HepG2 (cell line): ENCODE measurements around the gene AURKA. TPM values are rescaled to one million over a fixed set of nuclear protein-coding genes. Genes with fewer than 3 reads are reported as not detected.
A peak's percentile ranks its signal among the peaks of the same experiment; 100 is the strongest.

Source experiments
- ARHGAP35 ChIP-seq: sonication (generic); formaldehyde crosslinking; IDR thresholded peaks from 2 replicates; pipeline ENCODE4 v1.9.0; 2022; ENCODE audit warnings: mild to moderate bottlenecking, inconsistent platforms, moderate library complexity, missing genetic modification reagents, borderline replicate concordance
- ARNTL ChIP-seq: sonication (generic); formaldehyde crosslinking; IDR thresholded peaks from 2 replicates; pipeline ENCODE4 v1.4.0; 2020; ENCODE audit warnings: mild to moderate bottlenecking, missing genetic modification reagents
- DNMT3B ChIP-seq: conservative IDR thresholded peaks from 2 replicates; pipeline ENCODE4 v1.6.1; 2016; ENCODE audit warnings: missing biosample characterization, control low read depth
- HDAC1 ChIP-seq: sonication (generic); formaldehyde crosslinking; IDR thresholded peaks from 2 replicates; pipeline ENCODE4 v1.5.1; 2020; ENCODE audit warnings: mild to moderate bottlenecking, missing genetic modification reagents
- HES4 ChIP-seq: sonication (generic); formaldehyde crosslinking; IDR thresholded peaks from 2 replicates; pipeline ENCODE4 v1.9.0; 2021; ENCODE audit warnings: mild to moderate bottlenecking, missing genetic modification reagents, borderline replicate concordance
- NBN ChIP-seq: fragments of 450-650 bp; conservative IDR thresholded peaks from 2 replicates; pipeline ENCODE4 v1.6.1; 2017
- NR2F6 ChIP-seq, 2 experiments: IDR thresholded peaks; 2 replicates each; pipeline ENCODE4 v1.6.1; 2016; ENCODE audit warnings: antibody characterized with exemption in 1 of 2, mild to moderate bottlenecking in 1 of 2
- PREB ChIP-seq: sonication (generic); formaldehyde crosslinking; IDR thresholded peaks from 2 replicates; pipeline ENCODE4 v1.4.0; 2020; ENCODE audit warnings: missing genetic modification reagents
- ZGPAT ChIP-seq: IDR thresholded peaks from 2 replicates; pipeline ENCODE4 v1.6.1; 2016; ENCODE audit warnings: mild to moderate bottlenecking
- ZNF335 ChIP-seq: sonication (generic); formaldehyde crosslinking; IDR thresholded peaks from 2 replicates; pipeline ENCODE4 v1.4.0; 2020; ENCODE audit warnings: missing genetic modification reagents
- ZNF703 ChIP-seq: sonication (generic); formaldehyde crosslinking; IDR thresholded peaks from 2 replicates; pipeline ENCODE4 v1.5.1; 2020; ENCODE audit warnings: missing genetic modification reagents, mild to moderate bottlenecking, moderate library complexity, borderline replicate concordance
- ZNF740 ChIP-seq: sonication (generic); formaldehyde crosslinking; IDR thresholded peaks from 2 replicates; pipeline ENCODE4 v1.4.0; 2020; ENCODE audit warnings: missing genetic modification reagents
- ZSCAN29 ChIP-seq: sonication (generic); formaldehyde crosslinking; conservative IDR thresholded peaks from 2 replicates; pipeline ENCODE4 v1.4.0; 2020; ENCODE audit warnings: mild to moderate bottlenecking, missing genetic modification reagents
- polyA plus RNA-seq, 8 experiments: library from polyadenylated mRNA; depleted of rRNA in 3 of 8; stranded (reverse) in 7 of 8; unstranded in 1 of 8; fragments of >200 nt; fragmentation: Illumina TruSeq in 4 of 8; extraction: Trizol in 4 of 8; gene quantifications; 2 replicates each; pipeline versions ENCODE4 v1.2.1 to v1.2.3, GENCODE V29; 2011 to 2016; ENCODE audit warnings: low read depth in 4 of 8, missing spikeins in 1 of 8, mixed read lengths in 1 of 8; ENCODE audit not compliant: insufficient read depth in 1 of 8
- total RNA-seq, 5 experiments: library from RNA; depleted of rRNA; stranded (reverse); fragments of >200 nt; fragmentation: Illumina TruSeq; extraction: Trizol; gene quantifications; 2 replicates each; pipeline ENCODE4 v1.2.3, GENCODE V29; 2016; ENCODE audit warnings: low read depth in 1 of 5
- TF ChIP-seq, protein P1 (sequence below): fragments of 450-650 bp; IDR thresholded peaks from 2 replicates; pipeline ENCODE4 v1.6.1; 2017
- TF ChIP-seq, protein P2 (sequence below): sonication (generic); formaldehyde crosslinking; IDR thresholded peaks from 2 replicates; pipeline ENCODE4 v1.4.0; 2020; ENCODE audit warnings: low read depth, mild to moderate bottlenecking, missing genetic modification reagents
- TF ChIP-seq, protein P3 (sequence below): sonication (generic); formaldehyde crosslinking; IDR thresholded peaks from 2 replicates; pipeline ENCODE4 v1.4.0; 2020; ENCODE audit warnings: missing genetic modification reagents, borderline replicate concordance

The AURKA gene
- total and polyA plus RNA-seq, 2 of the 13 experiments (the other 11 are each of a cell fraction or from before 2014, with no cell fraction given): 96.4 to 224 TPM

DNA sequence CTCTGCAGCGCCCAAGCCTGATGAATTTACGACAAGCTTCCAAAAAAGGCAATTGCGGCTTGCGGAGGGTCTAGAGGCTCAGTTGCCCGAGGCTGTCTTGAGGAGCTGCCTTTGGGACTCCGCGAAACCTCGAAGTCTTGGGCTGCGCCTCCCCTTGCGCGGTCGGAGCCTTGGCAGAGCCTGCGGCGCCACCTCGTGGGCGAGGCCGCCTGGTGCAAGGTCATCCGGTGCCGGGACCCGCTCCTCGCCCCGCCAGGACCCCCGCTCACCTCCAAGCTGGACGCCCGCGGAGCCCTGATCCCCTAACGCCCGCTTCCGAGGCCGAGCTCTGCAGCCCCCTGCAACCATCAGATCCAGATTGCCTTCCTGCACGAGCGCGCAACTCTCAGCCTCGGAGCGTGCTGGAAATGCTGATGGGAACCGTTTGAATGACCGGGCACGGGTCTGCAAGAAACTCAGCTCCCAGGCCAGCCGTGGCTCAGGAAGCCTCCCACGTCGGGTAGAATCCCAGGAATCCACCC is 48.1 kb downstream of the AURKA start (continued):
- TF ChIP-seq HDAC1 (CRISPR knock-in tag): no peak
- TF ChIP-seq DNMT3B (CRISPR knock-in tag): no peak
- TF ChIP-seq NBN: no peak
- TF ChIP-seq ARHGAP35 (CRISPR knock-in tag): no peak
- TF ChIP-seq ZNF335 (CRISPR knock-in tag): no peak
- TF ChIP-seq, protein P1, sequence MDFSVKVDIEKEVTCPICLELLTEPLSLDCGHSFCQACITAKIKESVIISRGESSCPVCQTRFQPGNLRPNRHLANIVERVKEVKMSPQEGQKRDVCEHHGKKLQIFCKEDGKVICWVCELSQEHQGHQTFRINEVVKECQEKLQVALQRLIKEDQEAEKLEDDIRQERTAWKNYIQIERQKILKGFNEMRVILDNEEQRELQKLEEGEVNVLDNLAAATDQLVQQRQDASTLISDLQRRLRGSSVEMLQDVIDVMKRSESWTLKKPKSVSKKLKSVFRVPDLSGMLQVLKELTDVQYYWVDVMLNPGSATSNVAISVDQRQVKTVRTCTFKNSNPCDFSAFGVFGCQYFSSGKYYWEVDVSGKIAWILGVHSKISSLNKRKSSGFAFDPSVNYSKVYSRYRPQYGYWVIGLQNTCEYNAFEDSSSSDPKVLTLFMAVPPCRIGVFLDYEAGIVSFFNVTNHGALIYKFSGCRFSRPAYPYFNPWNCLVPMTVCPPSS: no peak
- TF ChIP-seq NR2F6 (IDR thresholded peaks at IDR 0.05): no peak
- no peak for TF ChIP-seq NR2F6 (CRISPR knock-in tag; IDR thresholded peaks at IDR 0.05)
- peak; percentile 66; the same call in 1 of the 2 replicates for TF ChIP-seq HES4 (CRISPR knock-in tag)
- TF ChIP-seq, protein P2, sequence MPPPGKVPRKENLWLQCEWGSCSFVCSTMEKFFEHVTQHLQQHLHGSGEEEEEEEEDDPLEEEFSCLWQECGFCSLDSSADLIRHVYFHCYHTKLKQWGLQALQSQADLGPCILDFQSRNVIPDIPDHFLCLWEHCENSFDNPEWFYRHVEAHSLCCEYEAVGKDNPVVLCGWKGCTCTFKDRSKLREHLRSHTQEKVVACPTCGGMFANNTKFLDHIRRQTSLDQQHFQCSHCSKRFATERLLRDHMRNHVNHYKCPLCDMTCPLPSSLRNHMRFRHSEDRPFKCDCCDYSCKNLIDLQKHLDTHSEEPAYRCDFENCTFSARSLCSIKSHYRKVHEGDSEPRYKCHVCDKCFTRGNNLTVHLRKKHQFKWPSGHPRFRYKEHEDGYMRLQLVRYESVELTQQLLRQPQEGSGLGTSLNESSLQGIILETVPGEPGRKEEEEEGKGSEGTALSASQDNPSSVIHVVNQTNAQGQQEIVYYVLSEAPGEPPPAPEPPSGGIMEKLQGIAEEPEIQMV (CRISPR knock-in tag): no peak; the same call in 1 of the 2 replicates
- no peak for TF ChIP-seq ZSCAN29 (CRISPR knock-in tag)
- no peak for TF ChIP-seq ZNF740 (CRISPR knock-in tag)
- TF ChIP-seq, protein P3, sequence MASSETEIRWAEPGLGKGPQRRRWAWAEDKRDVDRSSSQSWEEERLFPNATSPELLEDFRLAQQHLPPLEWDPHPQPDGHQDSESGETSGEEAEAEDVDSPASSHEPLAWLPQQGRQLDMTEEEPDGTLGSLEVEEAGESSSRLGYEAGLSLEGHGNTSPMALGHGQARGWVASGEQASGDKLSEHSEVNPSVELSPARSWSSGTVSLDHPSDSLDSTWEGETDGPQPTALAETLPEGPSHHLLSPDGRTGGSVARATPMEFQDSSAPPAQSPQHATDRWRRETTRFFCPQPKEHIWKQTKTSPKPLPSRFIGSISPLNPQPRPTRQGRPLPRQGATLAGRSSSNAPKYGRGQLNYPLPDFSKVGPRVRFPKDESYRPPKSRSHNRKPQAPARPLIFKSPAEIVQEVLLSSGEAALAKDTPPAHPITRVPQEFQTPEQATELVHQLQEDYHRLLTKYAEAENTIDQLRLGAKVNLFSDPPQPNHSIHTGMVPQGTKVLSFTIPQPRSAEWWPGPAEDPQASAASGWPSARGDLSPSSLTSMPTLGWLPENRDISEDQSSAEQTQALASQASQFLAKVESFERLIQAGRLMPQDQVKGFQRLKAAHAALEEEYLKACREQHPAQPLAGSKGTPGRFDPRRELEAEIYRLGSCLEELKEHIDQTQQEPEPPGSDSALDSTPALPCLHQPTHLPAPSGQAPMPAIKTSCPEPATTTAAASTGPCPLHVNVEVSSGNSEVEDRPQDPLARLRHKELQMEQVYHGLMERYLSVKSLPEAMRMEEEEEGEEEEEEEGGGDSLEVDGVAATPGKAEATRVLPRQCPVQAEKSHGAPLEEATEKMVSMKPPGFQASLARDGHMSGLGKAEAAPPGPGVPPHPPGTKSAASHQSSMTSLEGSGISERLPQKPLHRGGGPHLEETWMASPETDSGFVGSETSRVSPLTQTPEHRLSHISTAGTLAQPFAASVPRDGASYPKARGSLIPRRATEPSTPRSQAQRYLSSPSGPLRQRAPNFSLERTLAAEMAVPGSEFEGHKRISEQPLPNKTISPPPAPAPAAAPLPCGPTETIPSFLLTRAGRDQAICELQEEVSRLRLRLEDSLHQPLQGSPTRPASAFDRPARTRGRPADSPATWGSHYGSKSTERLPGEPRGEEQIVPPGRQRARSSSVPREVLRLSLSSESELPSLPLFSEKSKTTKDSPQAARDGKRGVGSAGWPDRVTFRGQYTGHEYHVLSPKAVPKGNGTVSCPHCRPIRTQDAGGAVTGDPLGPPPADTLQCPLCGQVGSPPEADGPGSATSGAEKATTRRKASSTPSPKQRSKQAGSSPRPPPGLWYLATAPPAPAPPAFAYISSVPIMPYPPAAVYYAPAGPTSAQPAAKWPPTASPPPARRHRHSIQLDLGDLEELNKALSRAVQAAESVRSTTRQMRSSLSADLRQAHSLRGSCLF (CRISPR knock-in tag): no peak
- TF ChIP-seq ZNF703 (CRISPR knock-in tag): no peak
- TF ChIP-seq ZGPAT (CRISPR knock-in tag): no peak
- TF ChIP-seq PREB (CRISPR knock-in tag): no peak
- no peak for TF ChIP-seq ARNTL
